GM21447 (cell line): ENCODE data around the gene SUMO3.

Source experiments
- ATAC-seq: cut with Tn5 transposase; IDR thresholded peaks from one replicate; pipeline ENCODE4 v1.9.1; 2021; ENCODE audit not compliant: unreplicated experiment

SUMO3 gene

GRCh38 chr21:44780767-44781459 lies 36.9 kb downstream of the SUMO3 start:
- no peak for ATAC-seq

GRCh38 chr21:44780137-44780502 lies 37.7 kb downstream of the SUMO3 start:
- ATAC-seq, result no peak

- ATAC-seq, result no peak
Observed at GRCh38 chr21:44779417-44780136, 38.3 kb downstream of the SUMO3 start.

- no peak for ATAC-seq
Observed at GRCh38 chr21:44778983-44779382, 38.9 kb downstream of the SUMO3 start.

- no peak for ATAC-seq
Observed at GRCh38 chr21:44778499-44778911, 39.4 kb downstream of the SUMO3 start.

GRCh38 chr21:44778094-44778493 lies 39.8 kb downstream of the SUMO3 start:
- ATAC-seq, result no peak

- no peak for ATAC-seq
Observed at GRCh38 chr21:44774972-44775371, 42.9 kb downstream of the SUMO3 start.

GRCh38 chr21:44773291-44773932 lies 44.5 kb downstream of the SUMO3 start:
- ATAC-seq, result no peak

- no peak for ATAC-seq
Observed at GRCh38 chr21:44771896-44772525, 45.9 kb downstream of the SUMO3 start.

GRCh38 chr21:44767834-44768831 lies 49.7 kb downstream of the SUMO3 start:
- ATAC-seq, result no peak

- ATAC-seq, result no peak
Observed at GRCh38 chr21:44766818-44767354, 51.0 kb downstream of the SUMO3 start.

- no peak for ATAC-seq
Observed at GRCh38 chr21:44766014-44766817, 51.6 kb downstream of the SUMO3 start.

GRCh38 chr21:44765231-44766013 lies 52.4 kb downstream of the SUMO3 start:
- ATAC-seq, result no peak

GRCh38 chr21:44764319-44765230 lies 53.3 kb downstream of the SUMO3 start:
- ATAC-seq, result no peak

- no peak for ATAC-seq
Observed at GRCh38 chr21:44763451-44764318, 54.2 kb downstream of the SUMO3 start.

- ATAC-seq, result no peak
Observed at GRCh38 chr21:44763050-44763378, 54.8 kb downstream of the SUMO3 start.
